Panc1 (cell line): Measurements from ENCODE around the gene HOXC6.

Source experiments
- POLR2AphosphoS5 ChIP-seq: IDR thresholded peaks from 2 replicates; pipeline ENCODE4 v1.6.1; 2012; ENCODE audit warnings: mild to moderate bottlenecking, low read depth, low read length, moderate library complexity
- SIN3A ChIP-seq: IDR thresholded peaks from 2 replicates; pipeline ENCODE4 v1.6.1; 2012; ENCODE audit warnings: low read depth, mild to moderate bottlenecking, low read length, moderate library complexity, borderline replicate concordance; ENCODE audit not compliant: insufficient read depth
- TCF7L2 ChIP-seq: IDR thresholded peaks from 2 replicates; pipeline ENCODE4 v1.6.1; 2011; ENCODE audit warnings: mild to moderate bottlenecking, low read depth, low read length, inconsistent platforms
- TF ChIP-seq, protein P1 (sequence below): fragments of 450-650 bp; IDR thresholded peaks from 2 replicates; pipeline ENCODE4 v1.5.1; 2017; ENCODE audit warnings: mild to moderate bottlenecking

DNA sequence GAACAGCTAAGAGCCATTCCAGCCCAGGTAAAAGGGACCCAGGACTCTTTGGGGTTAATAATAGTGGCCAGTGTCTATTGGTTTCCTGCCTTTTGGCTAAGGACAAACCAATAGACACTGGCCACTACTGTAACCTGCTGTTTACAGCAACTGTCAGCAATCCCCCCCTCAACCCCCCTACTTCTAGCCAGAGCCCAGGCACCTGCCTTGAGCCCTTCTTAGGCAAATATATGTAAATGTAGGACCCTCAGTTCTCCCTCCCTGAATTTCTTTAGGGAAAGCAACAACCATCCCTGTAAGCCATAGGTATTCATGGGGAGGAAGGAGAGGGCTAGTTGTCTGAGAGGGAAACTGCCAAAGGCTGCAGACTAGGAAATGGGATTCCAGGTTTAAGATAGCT is 47.7 kb downstream of the HOXC6 start:
- TF ChIP-seq, protein P1, sequence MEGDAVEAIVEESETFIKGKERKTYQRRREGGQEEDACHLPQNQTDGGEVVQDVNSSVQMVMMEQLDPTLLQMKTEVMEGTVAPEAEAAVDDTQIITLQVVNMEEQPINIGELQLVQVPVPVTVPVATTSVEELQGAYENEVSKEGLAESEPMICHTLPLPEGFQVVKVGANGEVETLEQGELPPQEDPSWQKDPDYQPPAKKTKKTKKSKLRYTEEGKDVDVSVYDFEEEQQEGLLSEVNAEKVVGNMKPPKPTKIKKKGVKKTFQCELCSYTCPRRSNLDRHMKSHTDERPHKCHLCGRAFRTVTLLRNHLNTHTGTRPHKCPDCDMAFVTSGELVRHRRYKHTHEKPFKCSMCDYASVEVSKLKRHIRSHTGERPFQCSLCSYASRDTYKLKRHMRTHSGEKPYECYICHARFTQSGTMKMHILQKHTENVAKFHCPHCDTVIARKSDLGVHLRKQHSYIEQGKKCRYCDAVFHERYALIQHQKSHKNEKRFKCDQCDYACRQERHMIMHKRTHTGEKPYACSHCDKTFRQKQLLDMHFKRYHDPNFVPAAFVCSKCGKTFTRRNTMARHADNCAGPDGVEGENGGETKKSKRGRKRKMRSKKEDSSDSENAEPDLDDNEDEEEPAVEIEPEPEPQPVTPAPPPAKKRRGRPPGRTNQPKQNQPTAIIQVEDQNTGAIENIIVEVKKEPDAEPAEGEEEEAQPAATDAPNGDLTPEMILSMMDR = no peak
- TF ChIP-seq POLR2AphosphoS5 (no peak), SIN3A (no peak), TCF7L2 (no peak)
